GM08714 (cell line): ENCODE measurements around the gene COL23A1.
"Not testable (repeated sequence)": the region's sequence is repeated elsewhere in the genome, so short reads cannot be mapped to it uniquely, and the experiment has no call there.

ENCODE experiments used
- H3K4me3 ChIP-seq: fragments of 200-500 bp; sonication (Bioruptor generic); 2 replicates; pipeline ENCODE4 v1.5.1; 2014; ENCODE audit warnings: mild to moderate bottlenecking, low read length, inconsistent platforms
- ZNF274 ChIP-seq: IDR thresholded peaks from 2 replicates; pipeline ENCODE4 v1.6.1; 2012; ENCODE audit warnings: mild to moderate bottlenecking, low read depth, low read length

COL23A1 gene

GRCh38 chr5:178318893-178319292 is 271.3 kb downstream of the COL23A1 start:
- no peak for TF ChIP-seq ZNF274

DNA sequence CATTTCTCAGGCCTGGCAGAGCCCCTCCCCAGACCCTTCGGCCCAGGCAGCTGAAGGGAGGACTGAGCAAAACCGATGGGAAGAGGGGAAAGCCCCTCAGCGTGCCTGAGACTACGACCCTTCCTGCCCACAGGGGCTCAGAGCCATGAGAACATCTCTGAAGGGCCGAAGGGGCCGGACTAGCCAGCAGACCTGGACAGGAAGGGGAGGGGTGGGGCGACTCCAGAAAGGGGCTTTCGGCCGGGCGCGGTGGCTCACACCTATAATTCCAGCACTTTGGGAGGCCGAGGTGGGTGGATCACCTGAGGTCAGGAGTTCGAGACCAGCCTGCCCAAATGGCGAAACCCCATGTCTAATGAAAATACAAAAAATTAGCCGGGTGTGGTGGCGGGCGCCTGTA is 271.8 kb downstream of the COL23A1 start:
- H3K4me3 ChIP-seq, result no peak overlapping the region
- TF ChIP-seq ZNF274, result no peak

More at GRCh38 chr5:178318893-178319292, 271.3 kb downstream of the COL23A1 start:
- H3K4me3 ChIP-seq, result no peak overlapping the region

DNA sequence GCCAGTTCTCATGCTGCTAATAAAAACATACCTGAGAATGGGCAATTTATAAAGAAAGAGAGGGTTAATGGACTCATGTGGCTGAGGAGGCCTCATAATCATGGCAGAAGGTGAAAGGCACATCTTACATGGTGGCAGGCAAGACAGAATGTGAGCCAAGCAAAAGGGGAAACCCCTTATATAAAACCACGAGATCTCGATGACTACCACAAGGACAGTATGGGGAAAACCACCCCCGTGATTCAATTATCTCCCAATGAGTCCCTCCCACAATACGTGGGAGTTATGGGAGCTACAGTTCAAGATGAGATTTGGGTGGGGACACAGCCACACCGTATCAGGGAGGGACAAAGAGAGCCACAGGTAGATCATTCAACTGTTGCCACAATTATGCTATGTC is 272.5 kb downstream of the COL23A1 start:
- not testable (repeated sequence) for H3K4me3 ChIP-seq

DNA sequence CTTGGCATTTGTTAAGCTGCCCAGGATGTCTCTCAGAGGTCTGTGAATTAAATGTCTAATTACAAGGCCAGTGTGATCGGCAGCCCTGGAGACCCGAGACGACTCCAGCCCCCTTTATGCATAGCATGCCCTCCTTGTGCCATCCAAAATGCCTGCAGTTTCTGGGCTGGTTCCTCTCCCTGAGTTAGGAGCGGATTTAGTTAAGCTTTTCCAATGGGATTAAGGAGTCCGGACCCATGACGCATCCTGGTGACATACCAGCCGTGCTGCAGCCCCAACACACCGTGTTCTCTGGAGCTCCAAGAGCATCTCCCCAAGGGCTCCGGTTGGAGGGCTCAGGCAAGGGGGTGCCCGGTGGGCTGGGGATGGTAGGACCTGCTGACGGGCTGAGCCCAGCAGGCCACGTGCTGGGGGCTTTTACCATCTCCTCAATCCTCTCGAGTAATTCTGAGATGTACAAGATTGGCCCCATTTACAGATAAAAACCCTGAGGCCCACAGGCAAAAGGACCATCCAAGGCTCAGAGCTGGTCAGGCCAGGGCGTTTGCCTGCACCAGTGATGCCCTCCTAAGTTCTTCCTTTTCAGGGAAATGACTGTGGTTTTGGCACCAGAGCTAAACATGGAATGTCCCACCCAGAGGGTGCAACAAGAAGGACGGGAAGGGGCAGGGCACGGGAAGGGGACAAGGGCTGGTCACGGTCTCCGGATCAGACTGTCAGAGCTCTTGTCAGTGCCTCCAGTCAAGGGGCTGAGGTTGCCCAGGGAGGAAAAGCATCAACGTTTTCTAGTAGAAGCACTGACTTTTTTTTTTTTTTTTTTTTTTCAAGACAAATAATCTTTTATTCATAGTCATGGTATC is 275.0 kb downstream of the COL23A1 start:
- H3K4me3 ChIP-seq, result no peak overlapping the region
- no peak for TF ChIP-seq ZNF274

GRCh38 chr5:178314061-178314660 is 276.0 kb downstream of the COL23A1 start:
- TF ChIP-seq ZNF274, result no peak
- H3K4me3 ChIP-seq, result no peak overlapping the region

GRCh38 chr5:178313316-178313715 is 276.9 kb downstream of the COL23A1 start:
- TF ChIP-seq ZNF274, result no peak
- no peak overlapping the region for H3K4me3 ChIP-seq

DNA sequence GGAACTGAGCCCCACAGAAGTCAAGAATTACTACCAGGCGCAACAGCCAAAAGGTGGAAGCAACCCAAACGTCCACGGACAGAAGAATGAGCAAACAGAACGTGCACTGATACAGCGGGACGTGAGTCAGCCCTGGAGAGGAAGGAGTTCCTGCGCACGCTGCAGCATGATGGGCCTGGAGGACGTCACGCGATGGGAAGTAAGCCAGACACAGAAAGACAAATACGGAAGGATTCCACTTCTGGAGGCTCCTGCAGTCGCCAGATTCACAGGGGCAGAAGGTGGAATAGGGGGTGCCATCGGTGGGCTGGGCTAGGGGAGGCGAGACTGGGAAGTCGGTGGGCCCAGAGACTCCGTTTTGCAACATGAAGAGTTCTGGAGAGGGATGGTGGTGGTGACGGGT is 277.3 kb downstream of the COL23A1 start:
- H3K4me3 ChIP-seq, result no peak overlapping the region
- TF ChIP-seq ZNF274, result no peak

DNA sequence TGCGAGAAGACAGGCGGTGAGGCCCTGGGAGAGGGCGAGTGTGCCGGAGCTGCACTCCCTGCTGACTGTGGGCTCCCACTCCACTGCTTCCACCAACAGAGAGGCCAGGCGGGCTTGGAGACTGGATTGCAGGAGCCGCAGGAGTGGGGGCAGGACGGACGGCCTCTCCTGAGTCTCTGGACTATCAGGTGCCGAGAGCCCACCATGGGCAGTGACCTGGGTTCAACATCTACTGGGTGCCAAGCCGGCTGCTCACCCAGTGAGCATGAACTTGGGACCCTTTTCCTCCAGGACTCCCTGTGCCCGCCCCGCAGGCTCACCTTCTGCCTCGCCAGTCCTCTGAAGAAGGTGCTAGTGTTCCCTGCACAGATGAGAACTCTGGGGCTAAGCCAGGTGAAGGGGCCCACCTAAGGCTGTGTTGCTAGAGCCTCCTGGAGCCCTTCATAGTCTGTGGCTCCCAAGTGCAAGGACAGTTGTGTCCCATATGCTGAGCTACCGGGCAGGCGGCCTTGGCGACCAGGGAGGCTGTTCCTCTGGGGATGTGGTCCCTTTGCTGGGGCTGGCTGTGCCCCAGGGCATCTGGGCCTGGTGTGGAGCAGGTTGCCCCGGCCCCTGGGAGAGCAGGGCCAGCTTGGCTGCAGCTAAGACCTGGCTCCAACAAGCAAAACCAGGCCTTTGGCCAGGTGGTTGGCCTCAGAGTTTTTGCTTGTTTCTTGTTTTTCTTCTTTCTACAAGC is 279.9 kb downstream of the COL23A1 start:
- TF ChIP-seq ZNF274, result no peak
- no peak overlapping the region for H3K4me3 ChIP-seq

- H3K4me3 ChIP-seq, result no peak overlapping the region
- TF ChIP-seq ZNF274, result no peak
These were observed 280.8 kb downstream of the COL23A1 start for GRCh38 chr5:178309271-178310013.

DNA sequence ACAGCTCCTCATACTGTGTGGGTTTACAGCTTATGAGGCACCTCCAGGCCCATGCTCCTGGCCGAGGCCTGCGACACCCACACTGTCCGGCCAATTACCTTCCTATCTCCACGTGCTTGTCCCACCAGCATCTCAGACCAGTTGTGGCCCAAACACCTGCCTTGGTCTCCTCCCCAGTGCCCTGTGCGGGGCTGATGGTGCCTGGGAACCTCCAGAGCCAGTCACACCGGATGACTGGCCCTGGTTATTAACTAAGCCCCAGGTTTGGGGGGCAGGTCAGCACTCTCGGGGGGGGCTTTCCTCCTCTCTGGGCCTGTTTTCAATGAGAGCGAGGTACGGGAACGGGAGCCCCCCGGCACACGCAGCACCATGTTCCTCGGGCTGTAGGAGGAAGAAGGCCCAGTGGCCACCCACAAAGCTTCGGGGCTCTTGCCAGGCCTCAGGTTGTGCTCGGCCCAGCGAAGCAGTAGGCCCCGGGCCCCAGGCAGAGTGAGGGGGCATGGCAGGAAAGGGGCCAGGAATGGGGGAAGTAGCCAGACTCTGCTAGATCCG is 281.6 kb downstream of the COL23A1 start:
- no peak overlapping the region for H3K4me3 ChIP-seq
- no peak for TF ChIP-seq ZNF274

- TF ChIP-seq ZNF274, result no peak
- H3K4me3 ChIP-seq, result no peak overlapping the region
These were observed 282.7 kb downstream of the COL23A1 start for GRCh38 chr5:178307267-178308045.

GRCh38 chr5:178306430-178307225 is 283.6 kb downstream of the COL23A1 start:
- TF ChIP-seq ZNF274, result no peak
- no peak overlapping the region for H3K4me3 ChIP-seq
